K562 (cell line): Measurements from ENCODE around the gene CDT1. TPM values are rescaled to one million over a fixed set of nuclear protein-coding genes. Genes with fewer than 3 reads are reported as not detected.

Experiments used
- ARID1B ChIP-seq: fragments of 450-650 bp; IDR thresholded peaks from 2 replicates; pipeline ENCODE4 v1.6.1; 2016; ENCODE audit warnings: antibody characterized with exemption, mild to moderate bottlenecking, inconsistent platforms
- BACH1 ChIP-seq: fragments of 200-800 bp; sonication (Bioruptor generic); IDR thresholded peaks from 2 replicates; pipeline ENCODE4 v1.6.1; 2016; ENCODE audit warnings: missing genetic modification characterization, missing compliant biosample characterization
- CAMTA2 ChIP-seq: fragments of 250-450 bp; sonication (Bioruptor Pico); conservative IDR thresholded peaks from 2 replicates; pipeline ENCODE4 v1.5.1; 2022
- E2F4 ChIP-seq: sonication (generic); formaldehyde crosslinking; IDR thresholded peaks from 2 replicates; pipeline ENCODE4 v1.8.0; 2022; ENCODE audit warnings: mild to moderate bottlenecking, low read depth, missing genetic modification reagents
- FIP1L1 ChIP-seq: fragments of 200-400 bp; formaldehyde crosslinking; IDR thresholded peaks from 2 replicates; pipeline ENCODE4 v1.6.1; 2018; ENCODE audit warnings: mild to moderate bottlenecking, low read depth, low read length; ENCODE audit not compliant: poor library complexity, severe bottlenecking
- GATA2 ChIP-seq: sonication (generic); formaldehyde crosslinking; IDR thresholded peaks from 2 replicates; pipeline ENCODE4 v1.4.0; 2020; ENCODE audit warnings: mild to moderate bottlenecking, missing genetic modification reagents
- HES1 ChIP-seq: fragments of 450-650 bp; IDR thresholded peaks from 2 replicates; pipeline ENCODE4 v1.6.1; 2016; ENCODE audit warnings: low read depth, mild to moderate bottlenecking, moderate library complexity
- HMGN3 ChIP-seq: IDR thresholded peaks from 2 replicates; pipeline ENCODE4 v1.6.1; 2011; ENCODE audit warnings: borderline replicate concordance, low read depth, mild to moderate bottlenecking, mixed read lengths, low read length; ENCODE audit not compliant: insufficient read length; ENCODE audit errors: extremely low read depth
- IRF9 ChIP-seq: fragments of 450-650 bp; IDR thresholded peaks from 2 replicates; pipeline ENCODE4 v1.6.1; 2016; ENCODE audit warnings: missing biosample characterization, missing genetic modification characterization
- KAT2B ChIP-seq: IDR thresholded peaks from one replicate; pipeline ENCODE4 v1.6.1; 2012; ENCODE audit warnings: low read depth, mild to moderate bottlenecking, control low read depth, inconsistent platforms, low read length, moderate library complexity
- NFXL1 ChIP-seq: fragments of 450-650 bp; formaldehyde crosslinking; IDR thresholded peaks from 2 replicates; pipeline ENCODE4 v1.4.0; 2021; ENCODE audit warnings: mild to moderate bottlenecking
- NR2C1 ChIP-seq, 2 experiments: fragments of 450-650 bp; IDR thresholded peaks; 2 replicates each; pipeline ENCODE4 v1.6.1; 2017; ENCODE audit warnings: mild to moderate bottlenecking in 2 of 2, antibody characterized with exemption in 1 of 2, inconsistent platforms in 1 of 2, missing compliant biosample characterization in 1 of 2, missing genetic modification characterization in 1 of 2
- RAD21 ChIP-seq, 2 experiments: fragments of 250-450 bp in 1 of 2; fragments of 450-650 bp in 1 of 2; sonication (Bioruptor Pico) in 1 of 2; formaldehyde crosslinking in 1 of 2; IDR thresholded peaks in 1 of 2; conservative IDR thresholded peaks in 1 of 2; 2 replicates each; pipeline versions ENCODE4 v1.4.0 to v1.8.0; 2020 to 2022; ENCODE audit warnings: mild to moderate bottlenecking in 2 of 2, moderate library complexity in 1 of 2
- RB1 ChIP-seq: fragments of 450-650 bp; IDR thresholded peaks from 2 replicates; pipeline ENCODE4 v1.6.1; 2017; ENCODE audit warnings: low read depth, mild to moderate bottlenecking
- SREBF1 ChIP-seq: fragments of 150-350 bp; IDR thresholded peaks from 2 replicates; pipeline ENCODE4 v1.6.1; 2014; ENCODE audit warnings: antibody characterized with exemption, low read depth, low read length, borderline replicate concordance
- TAL1 ChIP-seq: fragments of 450-650 bp; IDR thresholded peaks from 2 replicates; pipeline ENCODE4 v1.6.1; 2016; ENCODE audit warnings: mild to moderate bottlenecking
- VEZF1 ChIP-seq: fragments of 200-800 bp; sonication (Bioruptor generic); IDR thresholded peaks from 2 replicates; pipeline ENCODE4 v1.6.1; 2017; ENCODE audit warnings: missing genetic modification characterization, missing compliant biosample characterization
- ZBTB26 ChIP-seq: fragments of 450-650 bp; formaldehyde crosslinking; IDR thresholded peaks from 2 replicates; pipeline ENCODE4 v1.4.0; 2022; ENCODE audit warnings: missing genetic modification characterization
- ZFX ChIP-seq: sonication (generic); formaldehyde crosslinking; IDR thresholded peaks from 2 replicates; pipeline ENCODE4 v1.8.0; 2022; ENCODE audit warnings: mild to moderate bottlenecking, missing genetic modification reagents, moderate library complexity
- ZNF707 ChIP-seq: fragments of 250-450 bp; sonication (Bioruptor Pico); conservative IDR thresholded peaks from 2 replicates; pipeline ENCODE4 v1.8.0; 2022; ENCODE audit warnings: inconsistent platforms, mild to moderate bottlenecking, moderate library complexity
- polyA plus RNA-seq, 8 experiments: library from polyadenylated mRNA; depleted of rRNA in 4 of 8; stranded (reverse) in 5 of 8; unstranded in 3 of 8; fragments of >200 nt; fragmentation: Nextera tagmentation in 2 of 8; fragmentation: Illumina TruSeq in 1 of 8; extraction: Ambion mirVana in 2 of 8; extraction: Trizol in 1 of 8; gene quantifications; 2 replicates each; pipeline versions ENCODE4 v1.2.1 to v1.2.3, GENCODE V29; 2011 to 2014; ENCODE audit warnings: inconsistent platforms in 1 of 8, missing spikeins in 1 of 8
- total RNA-seq, 7 experiments: library from RNA; depleted of rRNA in 6 of 7; stranded (reverse); fragments of >200 nt in 6 of 7; fragmentation: Illumina TruSeq in 2 of 7; extraction: Trizol in 2 of 7; gene quantifications; 2 replicates each; pipeline versions ENCODE4 v1.2.1 to v1.2.3, GENCODE V29; 2011 to 2021; ENCODE audit warnings: low replicate concordance in 1 of 7

CDT1 gene
- total and polyA plus RNA-seq, 9 of the 15 experiments (the other 6 are each of a cell fraction or from before 2014, with no cell fraction given) = 0.92 to 178 (median 14.2) TPM

GRCh38 chr16:88856122-88856827 is 52.7 kb downstream of the CDT1 start (continued):
- no peak for TF ChIP-seq RAD21 (CRISPR knock-in tag; conservative IDR thresholded peaks at IDR 0.05 in 1 of 2, IDR thresholded peaks at IDR 0.05 in 1 of 2)
- peak; percentile 3 for TF ChIP-seq FIP1L1
- TF ChIP-seq HMGN3 = peak; percentile 34
- TF ChIP-seq NFXL1 = no peak
- TF ChIP-seq E2F4 = no peak
- TF ChIP-seq SREBF1 = no peak
- no peak for TF ChIP-seq ZNF707 (CRISPR knock-in tag)
- TF ChIP-seq NR2C1 (IDR thresholded peaks at IDR 0.05) = peak; percentile 39; the same call in 1 of the 2 replicates
- peak; percentile 63; the same call in 1 of the 2 replicates for TF ChIP-seq NR2C1 (tag; IDR thresholded peaks at IDR 0.05)
- TF ChIP-seq ZBTB26 = no peak
- TF ChIP-seq ARID1B = no peak
- no peak for TF ChIP-seq BACH1 (tag)
- TF ChIP-seq KAT2B = no peak
- TF ChIP-seq CAMTA2 (CRISPR knock-in tag) = no peak
- TF ChIP-seq GATA2 (CRISPR knock-in tag) = no peak
- TF ChIP-seq VEZF1 (CRISPR knock-in tag) = peak; percentile 88
- TF ChIP-seq IRF9 (tag) = no peak
- TF ChIP-seq ZFX (CRISPR knock-in tag) = no peak; the same call in 1 of the 2 replicates
- TF ChIP-seq HES1 = no peak
- no peak for TF ChIP-seq TAL1
- 0 out of 2 replicates have a peak, but pooled peaks have one; percentile 10 for TF ChIP-seq RB1
